K562 (cell line): ENCODE data around the gene PPOX. TPM values are rescaled to one million over a fixed set of nuclear protein-coding genes. Genes with fewer than 3 reads are reported as not detected.
A peak's percentile ranks its signal among the peaks of the same experiment; 100 is the strongest.

Experiments
- ARNT ChIP-seq, 2 experiments: fragments of 450-650 bp; IDR thresholded peaks; 2 replicates each; pipeline ENCODE4 v1.6.1; 2016; ENCODE audit warnings: mild to moderate bottlenecking in 1 of 2
- FOXM1 ChIP-seq, 2 experiments: fragments of 450-650 bp in 1 of 2; sonication (generic) in 1 of 2; formaldehyde crosslinking in 1 of 2; IDR thresholded peaks; 2 replicates each; pipeline versions ENCODE4 v1.6.1 to v1.9.0; 2017 to 2022; ENCODE audit warnings: low read depth in 2 of 2, mild to moderate bottlenecking in 2 of 2, missing genetic modification reagents in 1 of 2, moderate library complexity in 1 of 2
- GATA2 ChIP-seq: sonication (generic); formaldehyde crosslinking; IDR thresholded peaks from 2 replicates; pipeline ENCODE4 v1.4.0; 2020; ENCODE audit warnings: mild to moderate bottlenecking, missing genetic modification reagents
- GTF2F1 ChIP-seq: IDR thresholded peaks from 2 replicates; pipeline ENCODE4 v1.6.1; 2011; ENCODE audit warnings: low read depth, low read length, improper control_type of control experiment
- NBN ChIP-seq: fragments of 450-650 bp; IDR thresholded peaks from 2 replicates; pipeline ENCODE4 v1.6.1; 2016; ENCODE audit warnings: low read depth, mild to moderate bottlenecking
- PCBP1 ChIP-seq: fragments of 200-400 bp; formaldehyde crosslinking; IDR thresholded peaks from 2 replicates; pipeline ENCODE4 v1.6.1; 2018; ENCODE audit warnings: mild to moderate bottlenecking, low read depth, low read length; ENCODE audit not compliant: poor library complexity, severe bottlenecking
- PML ChIP-seq: IDR thresholded peaks from 2 replicates; pipeline ENCODE4 v1.6.1; 2012; ENCODE audit warnings: low read length, inconsistent platforms
- POU5F1 ChIP-seq: fragments of 150-350 bp; IDR thresholded peaks from 2 replicates; pipeline ENCODE4 v1.6.1; 2014; ENCODE audit warnings: borderline replicate concordance, low read length, low read depth, mild to moderate bottlenecking; ENCODE audit not compliant: partially characterized antibody
- RBM22 ChIP-seq: fragments of 200-400 bp; formaldehyde crosslinking; IDR thresholded peaks from 2 replicates; pipeline ENCODE4 v1.6.1; 2018; ENCODE audit warnings: low read length, low read depth; ENCODE audit not compliant: poor library complexity, severe bottlenecking
- SAFB ChIP-seq: fragments of 200-400 bp; formaldehyde crosslinking; IDR thresholded peaks from 2 replicates; pipeline ENCODE4 v1.6.1; 2017; ENCODE audit warnings: low read depth, low read length, borderline replicate concordance
- SAFB2 ChIP-seq: fragments of 200-400 bp; formaldehyde crosslinking; IDR thresholded peaks from 2 replicates; pipeline ENCODE4 v1.6.1; 2018; ENCODE audit warnings: borderline replicate concordance, low read length, low read depth, moderate library complexity; ENCODE audit not compliant: severe bottlenecking
- SMAD3 ChIP-seq: fragments of 450-650 bp; formaldehyde crosslinking; conservative IDR thresholded peaks from 2 replicates; pipeline ENCODE4 v1.4.0; 2020; ENCODE audit warnings: mild to moderate bottlenecking
- SP1 ChIP-seq: sonication (generic); formaldehyde crosslinking; IDR thresholded peaks from 2 replicates; pipeline ENCODE4 v1.8.1; 2022; ENCODE audit warnings: mild to moderate bottlenecking, missing genetic modification reagents
- ZNF316 ChIP-seq: fragments of 450-650 bp; IDR thresholded peaks from 2 replicates; pipeline ENCODE4 v1.6.1; 2016
- ZNF444 ChIP-seq: fragments of 250-450 bp; sonication (Bioruptor Pico); IDR thresholded peaks from 2 replicates; pipeline ENCODE4 v1.4.0; 2020; ENCODE audit warnings: mild to moderate bottlenecking, moderate library complexity
- ZNF780A ChIP-seq: fragments of 250-450 bp; sonication (Bioruptor Pico); IDR thresholded peaks from 2 replicates; pipeline ENCODE4 v1.5.0; 2021; ENCODE audit warnings: mild to moderate bottlenecking
- polyA plus RNA-seq, 8 experiments: library from polyadenylated mRNA; depleted of rRNA in 4 of 8; stranded (reverse) in 5 of 8; unstranded in 3 of 8; fragments of >200 nt; fragmentation: Nextera tagmentation in 2 of 8; fragmentation: Illumina TruSeq in 1 of 8; extraction: Ambion mirVana in 2 of 8; extraction: Trizol in 1 of 8; gene quantifications; 2 replicates each; pipeline versions ENCODE4 v1.2.1 to v1.2.3, GENCODE V29; 2011 to 2014; ENCODE audit warnings: inconsistent platforms in 1 of 8, missing spikeins in 1 of 8
- total RNA-seq, 7 experiments: library from RNA; depleted of rRNA in 6 of 7; stranded (reverse); fragments of >200 nt in 6 of 7; fragmentation: Illumina TruSeq in 2 of 7; extraction: Trizol in 2 of 7; gene quantifications; 2 replicates each; pipeline versions ENCODE4 v1.2.1 to v1.2.3, GENCODE V29; 2011 to 2021; ENCODE audit warnings: low replicate concordance in 1 of 7
- TF ChIP-seq, protein P1 (sequence below): fragments of 250-450 bp; sonication (Bioruptor Pico); IDR thresholded peaks from 2 replicates; pipeline ENCODE4 v1.8.0; 2021; ENCODE audit warnings: borderline replicate concordance, mild to moderate bottlenecking, moderate library complexity; ENCODE audit not compliant: poor library complexity, severe bottlenecking
- TF ChIP-seq, protein P2 (sequence below): fragments of 150-350 bp; conservative IDR thresholded peaks from 2 replicates; pipeline ENCODE4 v1.6.1; 2014; ENCODE audit warnings: low read length
- TF ChIP-seq, protein P3 (sequence below): fragments of 250-450 bp; sonication (Bioruptor Pico); IDR thresholded peaks from 2 replicates; pipeline ENCODE4 v1.5.0; 2021
- TF ChIP-seq, protein P4 (sequence below): fragments of 450-650 bp; IDR thresholded peaks from 2 replicates; pipeline ENCODE4 v1.6.1; 2016; ENCODE audit warnings: mild to moderate bottlenecking
- TF ChIP-seq, protein P5 (sequence below): IDR thresholded peaks from 2 replicates; pipeline ENCODE4 v1.6.1; 2014; ENCODE audit warnings: antibody characterized with exemption

PPOX gene
- total and polyA plus RNA-seq, 9 of the 15 experiments (the other 6 are each of a cell fraction or from before 2014, with no cell fraction given), result 17.0 to 57.1 (median 38.9) TPM

DNA sequence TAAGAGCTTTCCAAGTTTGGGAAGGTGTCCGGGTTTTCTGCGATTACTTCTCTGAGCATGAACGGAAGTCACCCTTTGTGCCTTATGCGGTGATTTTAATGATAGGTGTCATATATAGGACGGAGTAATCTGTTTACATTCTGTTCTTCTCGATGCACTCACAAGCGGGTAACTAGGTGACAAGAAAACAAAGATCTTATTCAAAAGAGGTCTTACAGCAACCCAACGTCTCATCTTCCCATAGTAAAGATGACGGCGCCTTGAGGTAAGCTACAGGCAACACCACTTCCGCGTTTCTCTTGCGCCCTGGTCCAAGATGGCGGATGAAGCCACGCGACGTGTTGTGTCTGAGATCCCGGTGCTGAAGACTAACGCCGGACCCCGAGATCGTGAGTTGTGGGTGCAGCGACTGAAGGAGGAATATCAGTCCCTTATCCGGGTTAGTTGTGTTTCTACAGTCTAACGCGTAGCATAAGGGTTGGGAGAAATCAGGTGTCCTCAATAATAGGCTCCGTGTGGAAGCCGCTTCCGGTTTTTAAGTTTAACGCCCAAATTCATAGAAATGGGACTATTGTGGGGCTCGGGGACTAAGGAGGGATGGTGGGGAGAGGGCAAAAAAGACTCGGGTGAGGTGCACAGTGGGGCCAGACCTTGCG lies 12.4 kb upstream of the PPOX start, which contains the start of gene UFC1 (continued):
- TF ChIP-seq SAFB (no peak), ZNF444 (CRISPR knock-in tag) (no peak), SAFB2 (no peak), RBM22 (no peak), NBN (peak; percentile 54; the same call in 1 of the 2 replicates), FOXM1 (IDR thresholded peaks at IDR 0.05; ENCODE audit: low read depth) (no peak; the same call in 1 of the 2 replicates), FOXM1 (CRISPR knock-in tag; IDR thresholded peaks at IDR 0.05; ENCODE audit: low read depth) (no peak), GTF2F1 (no peak), POU5F1 (no peak), PCBP1 (no peak), ZNF780A (no peak), ARNT (IDR thresholded peaks at IDR 0.05) (peak; percentile 46 to 88; a peak in 2 of 4 replicates), ZNF316 (no peak), PML (no peak; the same call in 1 of the 2 replicates), SMAD3 (no peak), SP1 (CRISPR knock-in tag) (peak; percentile 83), GATA2 (no peak)
- TF ChIP-seq, protein P1, sequence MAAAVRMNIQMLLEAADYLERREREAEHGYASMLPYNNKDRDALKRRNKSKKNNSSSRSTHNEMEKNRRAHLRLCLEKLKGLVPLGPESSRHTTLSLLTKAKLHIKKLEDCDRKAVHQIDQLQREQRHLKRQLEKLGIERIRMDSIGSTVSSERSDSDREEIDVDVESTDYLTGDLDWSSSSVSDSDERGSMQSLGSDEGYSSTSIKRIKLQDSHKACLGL (CRISPR knock-in tag), result no peak
- TF ChIP-seq, protein P2, sequence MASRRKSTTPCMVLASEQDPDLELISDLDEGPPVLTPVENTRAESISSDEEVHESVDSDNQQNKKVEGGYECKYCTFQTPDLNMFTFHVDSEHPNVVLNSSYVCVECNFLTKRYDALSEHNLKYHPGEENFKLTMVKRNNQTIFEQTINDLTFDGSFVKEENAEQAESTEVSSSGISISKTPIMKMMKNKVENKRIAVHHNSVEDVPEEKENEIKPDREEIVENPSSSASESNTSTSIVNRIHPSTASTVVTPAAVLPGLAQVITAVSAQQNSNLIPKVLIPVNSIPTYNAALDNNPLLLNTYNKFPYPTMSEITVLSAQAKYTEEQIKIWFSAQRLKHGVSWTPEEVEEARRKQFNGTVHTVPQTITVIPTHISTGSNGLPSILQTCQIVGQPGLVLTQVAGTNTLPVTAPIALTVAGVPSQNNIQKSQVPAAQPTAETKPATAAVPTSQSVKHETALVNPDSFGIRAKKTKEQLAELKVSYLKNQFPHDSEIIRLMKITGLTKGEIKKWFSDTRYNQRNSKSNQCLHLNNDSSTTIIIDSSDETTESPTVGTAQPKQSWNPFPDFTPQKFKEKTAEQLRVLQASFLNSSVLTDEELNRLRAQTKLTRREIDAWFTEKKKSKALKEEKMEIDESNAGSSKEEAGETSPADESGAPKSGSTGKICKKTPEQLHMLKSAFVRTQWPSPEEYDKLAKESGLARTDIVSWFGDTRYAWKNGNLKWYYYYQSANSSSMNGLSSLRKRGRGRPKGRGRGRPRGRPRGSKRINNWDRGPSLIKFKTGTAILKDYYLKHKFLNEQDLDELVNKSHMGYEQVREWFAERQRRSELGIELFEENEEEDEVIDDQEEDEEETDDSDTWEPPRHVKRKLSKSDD, result peak; percentile 94; the same call in 1 of the 2 replicates
- TF ChIP-seq, protein P3, sequence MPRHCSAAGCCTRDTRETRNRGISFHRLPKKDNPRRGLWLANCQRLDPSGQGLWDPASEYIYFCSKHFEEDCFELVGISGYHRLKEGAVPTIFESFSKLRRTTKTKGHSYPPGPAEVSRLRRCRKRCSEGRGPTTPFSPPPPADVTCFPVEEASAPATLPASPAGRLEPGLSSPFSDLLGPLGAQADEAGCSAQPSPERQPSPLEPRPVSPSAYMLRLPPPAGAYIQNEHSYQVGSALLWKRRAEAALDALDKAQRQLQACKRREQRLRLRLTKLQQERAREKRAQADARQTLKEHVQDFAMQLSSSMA, result no peak
- TF ChIP-seq, protein P4, sequence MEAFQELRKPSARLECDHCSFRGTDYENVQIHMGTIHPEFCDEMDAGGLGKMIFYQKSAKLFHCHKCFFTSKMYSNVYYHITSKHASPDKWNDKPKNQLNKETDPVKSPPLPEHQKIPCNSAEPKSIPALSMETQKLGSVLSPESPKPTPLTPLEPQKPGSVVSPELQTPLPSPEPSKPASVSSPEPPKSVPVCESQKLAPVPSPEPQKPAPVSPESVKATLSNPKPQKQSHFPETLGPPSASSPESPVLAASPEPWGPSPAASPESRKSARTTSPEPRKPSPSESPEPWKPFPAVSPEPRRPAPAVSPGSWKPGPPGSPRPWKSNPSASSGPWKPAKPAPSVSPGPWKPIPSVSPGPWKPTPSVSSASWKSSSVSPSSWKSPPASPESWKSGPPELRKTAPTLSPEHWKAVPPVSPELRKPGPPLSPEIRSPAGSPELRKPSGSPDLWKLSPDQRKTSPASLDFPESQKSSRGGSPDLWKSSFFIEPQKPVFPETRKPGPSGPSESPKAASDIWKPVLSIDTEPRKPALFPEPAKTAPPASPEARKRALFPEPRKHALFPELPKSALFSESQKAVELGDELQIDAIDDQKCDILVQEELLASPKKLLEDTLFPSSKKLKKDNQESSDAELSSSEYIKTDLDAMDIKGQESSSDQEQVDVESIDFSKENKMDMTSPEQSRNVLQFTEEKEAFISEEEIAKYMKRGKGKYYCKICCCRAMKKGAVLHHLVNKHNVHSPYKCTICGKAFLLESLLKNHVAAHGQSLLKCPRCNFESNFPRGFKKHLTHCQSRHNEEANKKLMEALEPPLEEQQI, result no peak
- TF ChIP-seq, protein P5, sequence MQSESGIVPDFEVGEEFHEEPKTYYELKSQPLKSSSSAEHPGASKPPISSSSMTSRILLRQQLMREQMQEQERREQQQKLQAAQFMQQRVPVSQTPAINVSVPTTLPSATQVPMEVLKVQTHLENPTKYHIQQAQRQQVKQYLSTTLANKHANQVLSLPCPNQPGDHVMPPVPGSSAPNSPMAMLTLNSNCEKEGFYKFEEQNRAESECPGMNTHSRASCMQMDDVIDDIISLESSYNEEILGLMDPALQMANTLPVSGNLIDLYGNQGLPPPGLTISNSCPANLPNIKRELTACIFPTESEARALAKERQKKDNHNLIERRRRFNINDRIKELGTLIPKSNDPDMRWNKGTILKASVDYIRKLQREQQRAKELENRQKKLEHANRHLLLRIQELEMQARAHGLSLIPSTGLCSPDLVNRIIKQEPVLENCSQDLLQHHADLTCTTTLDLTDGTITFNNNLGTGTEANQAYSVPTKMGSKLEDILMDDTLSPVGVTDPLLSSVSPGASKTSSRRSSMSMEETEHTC, result no peak
